MM.1S (cell line): Measurements from ENCODE around the gene LRMDA.

ENCODE experiments used
- DNase-seq: peaks from one replicate; pipeline ENCODE4 v3.0.0-alpha.2; 2015
- H2AFZ ChIP-seq: fragments of 300-600 bp; sonication (generic); 2 replicates; pipeline ENCODE4 v1.6.0; 2016; ENCODE audit warnings: antibody characterized with exemption, low read length
- H3F3A ChIP-seq: fragments of 300-600 bp; sonication (generic); 2 replicates; pipeline ENCODE4 v1.6.1; 2016; ENCODE audit warnings: mild to moderate bottlenecking, antibody characterized with exemption, low read length, moderate library complexity, mixed read lengths; ENCODE audit not compliant: insufficient read depth
- H3K27ac ChIP-seq: fragments of 300-600 bp; sonication (generic); 2 replicates; pipeline ENCODE4 v1.5.1; 2016; ENCODE audit warnings: mild to moderate bottlenecking, low read length
- H3K27me3 ChIP-seq: fragments of 300-600 bp; sonication (generic); replicated peaks from 2 replicates; pipeline ENCODE4 v1.6.0; 2016; ENCODE audit warnings: low read length; ENCODE audit not compliant: insufficient read depth
- H3K36me3 ChIP-seq: fragments of 300-600 bp; sonication (generic); replicated peaks from 2 replicates; pipeline ENCODE4 v1.6.1; 2016; ENCODE audit warnings: mild to moderate bottlenecking, low read length, mixed read lengths; ENCODE audit not compliant: insufficient read depth
- H3K4me1 ChIP-seq: fragments of 300-600 bp; sonication (generic); 2 replicates; pipeline ENCODE4 v1.6.1; 2016; ENCODE audit warnings: low read length, mixed read lengths
- H3K4me2 ChIP-seq: fragments of 300-600 bp; sonication (generic); 2 replicates; pipeline ENCODE4 v1.6.0; 2016; ENCODE audit warnings: low read depth, low read length
- H3K4me3 ChIP-seq: fragments of 300-600 bp; sonication (generic); 2 replicates; pipeline ENCODE4 v1.5.1; 2016; ENCODE audit warnings: low read length, mixed read lengths
- H3K79me2 ChIP-seq: fragments of 300-600 bp; sonication (generic); 2 replicates; pipeline ENCODE4 v1.6.1; 2016; ENCODE audit warnings: mixed run types, low read length, mixed read lengths
- H3K9ac ChIP-seq: fragments of 300-600 bp; sonication (generic); 2 replicates; pipeline ENCODE4 v1.6.1; 2016; ENCODE audit warnings: low read length, mixed read lengths
- H3K9me2 ChIP-seq: fragments of 300-600 bp; sonication (generic); replicated peaks from 2 replicates; pipeline ENCODE4 v1.6.1; 2016; ENCODE audit warnings: mild to moderate bottlenecking, low read length, mixed read lengths; ENCODE audit not compliant: insufficient read depth
- H3K9me3 ChIP-seq: fragments of 300-600 bp; sonication (generic); replicated peaks from 2 replicates; pipeline ENCODE4 v1.6.1; 2016; ENCODE audit warnings: mild to moderate bottlenecking, low read length, mixed read lengths; ENCODE audit not compliant: insufficient read depth
- H4K20me1 ChIP-seq: fragments of 300-600 bp; sonication (generic); 2 replicates; pipeline ENCODE4 v1.6.1; 2016; ENCODE audit warnings: mild to moderate bottlenecking, low read length, moderate library complexity, mixed read lengths; ENCODE audit not compliant: insufficient read depth
- CTCF ChIP-seq: fragments of 300-600 bp; sonication (generic); IDR thresholded peaks from 2 replicates; pipeline ENCODE4 v1.5.1; 2016; ENCODE audit warnings: antibody characterized with exemption, low read length, mixed read lengths
- EZH2 ChIP-seq: fragments of 300-600 bp; sonication (generic); optimal IDR thresholded peaks from 2 replicates; pipeline ENCODE3; 2017; ENCODE audit warnings: low read depth, mild to moderate bottlenecking, antibody characterized with exemption, low read length, mixed read lengths
- EZH2phosphoT487 ChIP-seq: fragments of 300-600 bp; sonication (generic); IDR thresholded peaks from 2 replicates; pipeline ENCODE4 v1.6.1; 2018; ENCODE audit warnings: antibody characterized with exemption, low read length

Gene LRMDA

DNA sequence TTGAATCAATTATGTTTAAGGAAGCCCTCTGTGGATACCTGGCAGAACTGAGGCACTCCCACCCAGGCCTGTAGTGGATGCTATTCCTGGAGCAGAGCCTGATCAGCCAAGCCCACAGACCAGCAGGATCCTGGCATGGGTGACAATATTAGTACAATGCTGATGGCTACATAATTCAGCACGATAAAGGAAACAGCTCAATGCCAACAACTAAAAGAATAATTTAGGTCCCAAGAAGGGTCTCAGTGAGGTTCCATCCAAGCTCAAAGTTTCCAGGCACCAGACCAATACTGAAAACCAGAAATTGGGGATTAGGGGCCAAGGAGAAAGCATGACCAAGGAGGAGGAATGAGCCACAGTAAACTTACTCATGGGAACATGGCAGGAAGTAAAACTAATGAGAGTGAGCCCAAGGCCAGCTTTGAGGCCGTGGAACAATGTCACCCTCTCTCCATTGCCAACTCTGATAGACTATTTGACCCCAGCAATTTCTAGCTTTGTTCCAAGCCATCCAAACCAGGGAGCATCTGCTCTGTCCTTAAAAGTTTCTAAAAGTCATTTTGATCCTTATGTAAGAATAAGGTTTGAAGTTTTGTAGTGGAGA lies 1123.7 kb downstream of the LRMDA start:
- no peaks in the 10 kb centered on the region for H3K27me3 ChIP-seq
- no peaks in the 10 kb centered on the region for H3K9me3 ChIP-seq
- H3K4me2 ChIP-seq: no peak overlapping the region
- H2AFZ ChIP-seq: no peak overlapping the region
- no peaks in the 10 kb centered on the region for H3K4me1 ChIP-seq
- H4K20me1 ChIP-seq: no peaks in the 10 kb centered on the region
- no peak overlapping the region for H3K27ac ChIP-seq
- H3K79me2 ChIP-seq: no peaks in the 10 kb centered on the region
- H3K4me3 ChIP-seq: no peak overlapping the region
- no peak for DNase-seq
- no peak for TF ChIP-seq EZH2phosphoT487
- no peak for TF ChIP-seq EZH2
- no peak for TF ChIP-seq CTCF
- no peaks in the 10 kb centered on the region for H3K36me3 ChIP-seq
- no peaks in the 10 kb centered on the region for H3F3A ChIP-seq
- no peaks in the 10 kb centered on the region for H3K9me2 ChIP-seq
- H3K9ac ChIP-seq: no peak overlapping the region

GRCh38 chr10:76557366-76557765 lies 1125.9 kb downstream of the LRMDA start:
- no peaks in the 10 kb centered on the region for H3K27me3 ChIP-seq
- H3K27ac ChIP-seq: no peak overlapping the region
- no peak for TF ChIP-seq EZH2phosphoT487
- TF ChIP-seq CTCF: no peak
- TF ChIP-seq EZH2: no peak
- H3K4me1 ChIP-seq: no peaks in the 10 kb centered on the region
- H4K20me1 ChIP-seq: no peaks in the 10 kb centered on the region
- H3K79me2 ChIP-seq: no peaks in the 10 kb centered on the region
- no peaks in the 10 kb centered on the region for H3F3A ChIP-seq
- no peaks in the 10 kb centered on the region for H3K9me2 ChIP-seq
- no peak overlapping the region for H3K4me2 ChIP-seq
- no peaks in the 10 kb centered on the region for H3K36me3 ChIP-seq
- H3K9me3 ChIP-seq: no peaks in the 10 kb centered on the region
- H2AFZ ChIP-seq: no peak overlapping the region
- no peak overlapping the region for H3K4me3 ChIP-seq
- no peak for DNase-seq
- no peak overlapping the region for H3K9ac ChIP-seq

- Histone ChIP-seq H3K4me2 (no peak overlapping the region), H3K36me3 (no peaks in the 10 kb centered on the region), H3K9me3 (no peaks in the 10 kb centered on the region), H3F3A (no peaks in the 10 kb centered on the region), H3K9me2 (no peaks in the 10 kb centered on the region), H4K20me1 (no peaks in the 10 kb centered on the region), H3K4me3 (no peak overlapping the region), H3K27me3 (no peaks in the 10 kb centered on the region), H3K9ac (no peak overlapping the region), H3K27ac (no peak overlapping the region), H2AFZ (no peak overlapping the region), H3K79me2 (no peaks in the 10 kb centered on the region), H3K4me1 (no peaks in the 10 kb centered on the region)
- no peak for TF ChIP-seq EZH2phosphoT487
- no peak for TF ChIP-seq CTCF
- no peak for TF ChIP-seq EZH2
- DNase-seq: no peak
Measured at GRCh38 chr10:76558586-76558985, 1127.2 kb downstream of the LRMDA start.
